ENCODE data around the gene PDE9A. TPM values are rescaled to one million over a fixed set of nuclear protein-coding genes. Genes with fewer than 3 reads are reported as not detected.

The PDE9A gene
- total and polyA plus RNA-seq, 2 experiments from 2014 or later = 6.8 to 14.2 TPM

DNA sequence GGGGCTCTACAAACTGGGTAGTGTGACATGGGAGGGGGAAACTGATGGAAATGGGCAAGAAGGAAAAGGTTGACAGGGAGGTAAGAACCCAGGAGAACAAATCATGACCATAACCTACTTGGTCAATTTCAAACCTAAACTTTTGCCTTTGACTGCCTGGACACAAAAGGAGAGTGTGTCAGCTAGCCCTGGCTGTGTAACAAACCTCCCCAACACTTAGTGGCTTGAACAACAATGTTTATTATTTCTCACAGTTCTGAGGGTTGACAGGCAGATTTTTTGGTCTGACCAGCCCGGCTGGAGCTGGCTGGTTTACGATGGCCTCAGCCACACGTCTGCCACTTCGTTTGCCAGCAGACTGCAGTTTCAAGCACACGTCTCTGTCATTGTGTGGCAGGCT is 133.5 kb downstream of the PDE9A start:
- no peaks in the 10 kb centered on the region for H3K36me3 ChIP-seq
- no peaks in the 10 kb centered on the region for H3K27me3 ChIP-seq
- TF ChIP-seq, protein P1, sequence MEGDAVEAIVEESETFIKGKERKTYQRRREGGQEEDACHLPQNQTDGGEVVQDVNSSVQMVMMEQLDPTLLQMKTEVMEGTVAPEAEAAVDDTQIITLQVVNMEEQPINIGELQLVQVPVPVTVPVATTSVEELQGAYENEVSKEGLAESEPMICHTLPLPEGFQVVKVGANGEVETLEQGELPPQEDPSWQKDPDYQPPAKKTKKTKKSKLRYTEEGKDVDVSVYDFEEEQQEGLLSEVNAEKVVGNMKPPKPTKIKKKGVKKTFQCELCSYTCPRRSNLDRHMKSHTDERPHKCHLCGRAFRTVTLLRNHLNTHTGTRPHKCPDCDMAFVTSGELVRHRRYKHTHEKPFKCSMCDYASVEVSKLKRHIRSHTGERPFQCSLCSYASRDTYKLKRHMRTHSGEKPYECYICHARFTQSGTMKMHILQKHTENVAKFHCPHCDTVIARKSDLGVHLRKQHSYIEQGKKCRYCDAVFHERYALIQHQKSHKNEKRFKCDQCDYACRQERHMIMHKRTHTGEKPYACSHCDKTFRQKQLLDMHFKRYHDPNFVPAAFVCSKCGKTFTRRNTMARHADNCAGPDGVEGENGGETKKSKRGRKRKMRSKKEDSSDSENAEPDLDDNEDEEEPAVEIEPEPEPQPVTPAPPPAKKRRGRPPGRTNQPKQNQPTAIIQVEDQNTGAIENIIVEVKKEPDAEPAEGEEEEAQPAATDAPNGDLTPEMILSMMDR (IDR thresholded peaks at IDR 0.05; ENCODE audit: low read depth, low read length) = no peak

DNA sequence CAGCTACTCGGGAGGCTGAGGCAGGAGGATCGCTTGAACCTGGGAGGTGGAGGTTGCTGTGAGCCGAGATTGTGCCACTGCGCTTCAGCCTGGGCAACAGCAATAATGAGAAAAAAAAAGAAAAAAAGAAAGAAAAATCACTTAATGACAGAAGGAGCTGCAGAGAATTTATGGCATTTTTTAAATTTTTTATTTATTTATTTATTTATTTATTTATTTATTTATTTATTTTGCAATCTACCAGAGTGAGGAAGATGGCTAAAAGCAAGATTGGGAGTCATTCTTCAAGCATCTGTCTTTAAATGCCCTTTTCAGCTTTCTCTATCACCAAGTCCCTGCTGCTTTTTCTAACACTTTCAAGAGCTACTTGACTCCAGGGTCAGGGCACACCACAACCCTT is 134.2 kb downstream of the PDE9A start:
- Histone ChIP-seq H3K27ac (no peak overlapping the region), H3K27me3 (no peaks in the 10 kb centered on the region), H3K4me3 (no peak overlapping the region), H3K4me1 (ENCODE audit: low read depth) (no peaks in the 10 kb centered on the region), H3K36me3 (no peaks in the 10 kb centered on the region), H3K9me3 (ENCODE audit: low read depth) (no peaks in the 10 kb centered on the region)
- TF ChIP-seq, protein P1 (IDR thresholded peaks at IDR 0.05; ENCODE audit: low read depth, low read length) = no peak
- no peak for DNase-seq (ENCODE audit: low read depth in 1 of 2, low spot score in 1 of 2)

More for the DNA sequence above, 133.5 kb downstream of the PDE9A start:
- Histone ChIP-seq H3K4me3 (no peak overlapping the region), H3K27ac (no peak overlapping the region), H3K4me1 (ENCODE audit: low read depth) (no peaks in the 10 kb centered on the region), H3K9me3 (ENCODE audit: low read depth) (no peaks in the 10 kb centered on the region)
- DNase-seq (ENCODE audit: low read depth in 1 of 2, low spot score in 1 of 2) = no peak

DNA sequence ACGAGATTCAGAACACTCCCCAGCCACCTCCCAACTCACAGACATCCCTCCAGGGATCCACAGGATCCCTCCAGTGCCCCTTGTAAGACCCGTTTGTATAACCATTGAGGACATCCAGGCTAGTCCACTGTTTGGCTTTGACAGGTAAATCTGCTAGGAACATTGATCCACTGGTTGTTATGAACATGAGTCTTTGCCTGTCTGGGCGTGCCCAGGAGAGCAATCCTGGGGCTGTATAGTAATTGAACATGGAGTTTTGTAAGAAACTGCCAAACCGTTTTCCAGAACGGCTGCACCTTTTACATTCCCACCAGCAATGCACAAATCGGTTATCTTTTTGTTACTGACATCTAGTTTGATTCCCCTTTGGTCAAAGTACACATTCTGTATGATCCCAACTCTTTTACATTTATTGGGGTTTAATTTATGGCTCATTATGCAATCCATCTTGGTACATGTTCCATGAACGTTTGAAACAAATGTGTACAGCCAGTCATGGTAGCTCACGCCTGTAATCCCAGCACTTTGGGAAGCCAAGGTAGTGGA is 137.2 kb downstream of the PDE9A start:
- no peaks in the 10 kb centered on the region for H3K4me1 ChIP-seq (ENCODE audit: low read depth)

DNA sequence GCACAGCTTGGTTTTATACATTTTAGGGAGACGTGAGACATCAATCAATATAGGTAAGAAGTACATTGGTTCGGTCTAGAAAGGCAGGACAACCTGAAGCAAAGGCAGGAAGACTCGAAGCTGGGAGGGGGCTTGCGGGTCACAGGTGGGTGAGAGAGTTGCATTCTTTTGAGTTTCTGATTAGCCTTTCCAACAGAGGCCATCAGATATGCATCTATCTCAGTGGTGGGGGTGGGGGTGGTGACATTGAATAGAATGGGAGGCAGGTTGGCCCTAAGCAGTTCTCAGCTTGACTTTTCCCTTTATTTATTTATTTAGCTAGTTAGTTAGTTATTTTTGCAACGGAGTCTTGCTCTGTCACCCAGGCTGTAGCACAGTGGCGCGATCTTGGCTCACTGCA is 140.4 kb downstream of the PDE9A start:
- H3K4me3 ChIP-seq = no peak overlapping the region
- no peaks in the 10 kb centered on the region for H3K4me1 ChIP-seq (ENCODE audit: low read depth)
- no peaks in the 10 kb centered on the region for H3K36me3 ChIP-seq
- H3K27me3 ChIP-seq = no peaks in the 10 kb centered on the region
- H3K27ac ChIP-seq = no peak overlapping the region
- H3K9me3 ChIP-seq (ENCODE audit: low read depth) = no peaks in the 10 kb centered on the region
- DNase-seq (ENCODE audit: low read depth in 1 of 2, low spot score in 1 of 2) = no peak
- TF ChIP-seq, protein P1 (IDR thresholded peaks at IDR 0.05; ENCODE audit: low read depth, low read length) = no peak

More for the DNA sequence above, 137.2 kb downstream of the PDE9A start:
- Histone ChIP-seq H3K4me3 (no peak overlapping the region), H3K27me3 (no peaks in the 10 kb centered on the region), H3K27ac (no peak overlapping the region), H3K9me3 (ENCODE audit: low read depth) (no peaks in the 10 kb centered on the region), H3K36me3 (no peaks in the 10 kb centered on the region)
- no peak for DNase-seq (ENCODE audit: low read depth in 1 of 2, low spot score in 1 of 2)
- TF ChIP-seq, protein P1 (IDR thresholded peaks at IDR 0.05; ENCODE audit: low read depth, low read length) = no peak

DNA sequence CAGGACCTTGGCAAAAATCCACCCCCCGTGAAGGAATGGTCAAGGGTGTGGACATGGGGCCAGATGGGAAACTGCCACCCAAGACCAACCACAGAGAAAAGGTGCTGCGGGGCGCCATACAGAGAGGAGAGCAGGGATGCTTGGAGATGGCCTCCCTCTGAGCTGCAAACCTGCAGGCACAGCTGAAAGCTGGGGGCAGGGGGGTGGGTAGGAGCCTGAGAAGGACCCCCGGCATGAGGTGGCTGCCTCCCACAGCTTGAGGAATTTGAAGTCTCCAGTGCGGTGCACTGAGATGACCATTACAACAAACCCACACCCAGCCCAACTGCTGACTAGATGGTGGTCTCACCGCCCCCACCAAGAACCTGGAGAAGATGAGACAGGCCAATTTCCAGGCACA is 141.1 kb downstream of the PDE9A start:
- no peaks in the 10 kb centered on the region for H3K4me1 ChIP-seq (ENCODE audit: low read depth)
- H3K4me3 ChIP-seq = no peak overlapping the region
- TF ChIP-seq, protein P1 (IDR thresholded peaks at IDR 0.05; ENCODE audit: low read depth, low read length) = no peak
- no peak overlapping the region for H3K27ac ChIP-seq
- DNase-seq (ENCODE audit: low read depth in 1 of 2, low spot score in 1 of 2) = no peak
- H3K27me3 ChIP-seq = no peaks in the 10 kb centered on the region
- H3K36me3 ChIP-seq = no peaks in the 10 kb centered on the region
- H3K9me3 ChIP-seq (ENCODE audit: low read depth) = no peaks in the 10 kb centered on the region
